HepG2 (cell line): Measurements from ENCODE around the gene TMEM131L. TPM values are rescaled to one million over a fixed set of nuclear protein-coding genes. Genes with fewer than 3 reads are reported as not detected.

Source experiments
- ATAC-seq: fragments of 200-7000 bp; cut with Tn5 transposase; 3 replicates; pipeline ENCODE4 v1.9.1; 2020; ENCODE audit warnings: mild to moderate bottlenecking, moderate library complexity
- BruUV-seq: library from RNA; stranded (reverse); fragments of 400-500 nt; replicated peaks from 2 replicates; lab custom pipeline; 2021; lab: Mats Ljungman, UMichigan
- CTCF ChIA-PET: fragments of 300-600 bp; formaldehyde crosslinking; extraction: SDS; loops from one replicate; lab custom pipeline; 2021; ENCODE audit warnings: low total read pairs, inconsistent platforms, low intra/inter-chr PET ratio; lab: Yijun Ruan, JAX
- POLR2A ChIA-PET: fragments of 350-600 bp; sonication (Branson Sonifier 250); formaldehyde crosslinking; loops from one replicate; lab custom pipeline; 2020; ENCODE audit warnings: antibody characterized with exemption, inconsistent platforms; lab: Yijun Ruan, JAX
- DNase-seq: peaks from one replicate; pipeline ENCODE4 v3.0.0-alpha.2; 2015; ENCODE audit warnings: low spot score
- FAIRE-seq: peaks from 3 replicates; lab custom pipeline; 2011; peaks lifted over from hg19 to GRCh38; lab: Jason Lieb, UNC
- H2AFZ ChIP-seq: one replicate; pipeline ENCODE4 v1.6.1; 2011; ENCODE audit warnings: low read length, inconsistent platforms
- H3K27ac ChIP-seq: fragments of 300-600 bp; 3 replicates; pipeline ENCODE4 v1.8.0; 2011; ENCODE audit warnings: mixed run types, mild to moderate bottlenecking, mixed read lengths, low read length, inconsistent platforms; ENCODE audit not compliant: insufficient read depth; ENCODE audit errors: extremely low read length
- H3K27me3 ChIP-seq, 2 experiments: fragments of 200-600 bp in 1 of 2; 2 replicates in 1 of 2; 3 replicates in 1 of 2; pipeline versions ENCODE4 v1.6.0 to v1.8.0; 2011; ENCODE audit warnings: low read length in 2 of 2, mild to moderate bottlenecking in 2 of 2, moderate library complexity in 2 of 2, inconsistent platforms in 1 of 2; ENCODE audit not compliant: insufficient read depth in 2 of 2, control insufficient read depth in 1 of 2
- H3K36me3 ChIP-seq, 2 experiments: fragments of 200-600 bp in 1 of 2; replicated peaks in 1 of 2; 2 replicates in 1 of 2; 3 replicates in 1 of 2; pipeline versions ENCODE4 v1.5.1 to v1.8.0; 2011; ENCODE audit warnings: low read length in 2 of 2, inconsistent platforms in 1 of 2; ENCODE audit not compliant: insufficient read depth in 2 of 2, control insufficient read depth in 1 of 2
- H3K4me1 ChIP-seq: 2 replicates; pipeline ENCODE4 v1.5.1; 2012; ENCODE audit warnings: low read length, inconsistent platforms; ENCODE audit not compliant: insufficient read depth
- H3K4me2 ChIP-seq: 2 replicates; pipeline ENCODE4 v1.6.0; 2011; ENCODE audit warnings: low read depth, low read length, inconsistent platforms
- H3K4me3 ChIP-seq, 3 experiments: fragments of 200-600 bp in 1 of 3; sonication (generic), shearing (Covaris generic) in 1 of 3; replicated peaks in 1 of 3; 2 replicates each; pipeline ENCODE4 v1.5.1; 2011 to 2016; ENCODE audit warnings: low read length in 3 of 3, inconsistent platforms in 2 of 3, low read depth in 2 of 3, mild to moderate bottlenecking in 2 of 3, control low read depth in 1 of 3, mixed read lengths in 1 of 3; ENCODE audit not compliant: insufficient read depth in 1 of 3
- H3K79me2 ChIP-seq: one replicate; pipeline ENCODE4 v1.6.1; 2011; ENCODE audit warnings: low read length, inconsistent platforms; ENCODE audit not compliant: insufficient read depth
- H3K9ac ChIP-seq: 2 replicates; pipeline ENCODE4 v1.6.0; 2011; ENCODE audit warnings: mild to moderate bottlenecking, low read depth, low read length, inconsistent platforms; ENCODE audit not compliant: insufficient read depth
- H3K9me3 ChIP-seq: 2 replicates; pipeline ENCODE4 v1.5.1; 2012; ENCODE audit warnings: mild to moderate bottlenecking, low read length
- H4K20me1 ChIP-seq: 2 replicates; pipeline ENCODE4 v1.6.0; 2011; ENCODE audit warnings: inconsistent platforms, mild to moderate bottlenecking, low read length, moderate library complexity; ENCODE audit not compliant: insufficient read depth
- CTCF ChIP-seq: sonication (generic); formaldehyde crosslinking; IDR thresholded peaks from 2 replicates; pipeline ENCODE4 v1.5.0; 2020; ENCODE audit warnings: mild to moderate bottlenecking, missing genetic modification reagents, moderate library complexity
- SRSF4 ChIP-seq: fragments of 200-400 bp; formaldehyde crosslinking; IDR thresholded peaks from one replicate; pipeline ENCODE4 v1.6.1; 2018; ENCODE audit warnings: mild to moderate bottlenecking, low read depth, low read length, moderate library complexity; ENCODE audit not compliant: poor library complexity, severe bottlenecking
- TRIM24 ChIP-seq: sonication (generic); formaldehyde crosslinking; IDR thresholded peaks from 2 replicates; pipeline ENCODE4 v1.8.0; 2022; ENCODE audit warnings: mild to moderate bottlenecking, missing genetic modification reagents
- ZNF614 ChIP-seq: IDR thresholded peaks from 2 replicates; pipeline ENCODE4 v1.6.1; 2018; ENCODE audit warnings: missing biosample characterization, missing genetic modification reagents, inconsistent platforms, borderline replicate concordance
- ZNF660 ChIP-seq: sonication (generic); formaldehyde crosslinking; IDR thresholded peaks from 2 replicates; pipeline ENCODE4 v1.5.1; 2020; ENCODE audit warnings: mild to moderate bottlenecking, low read depth, missing genetic modification reagents, borderline replicate concordance
- WGBS: methylation state at CpG from one replicate; pipeline ENCODE4 v1.1.6; 2017; ENCODE audit warnings: low lambda C conversion rate; 5-methylcytosine and 5-hydroxymethylcytosine counted together
- in situ Hi-C: cut with HindIII; loops from 2 replicates; pipeline ENCODE4 v1.10.0; 2017; ENCODE audit warnings: low pct_unique_long_range_greater_than_20kb; ENCODE audit not compliant: extremely low pct_ligation_motif_present
- intact Hi-C: fragments of 100-400 bp; cut with micrococcal nuclease; formaldehyde crosslinking; loops from one replicate; pipeline ENCODE4 v1.10.0; 2022; ENCODE audit not compliant: unreplicated experiment
- polyA plus RNA-seq, 8 experiments: library from polyadenylated mRNA; depleted of rRNA in 3 of 8; stranded (reverse) in 7 of 8; unstranded in 1 of 8; fragments of >200 nt; fragmentation: Illumina TruSeq in 4 of 8; extraction: Trizol in 4 of 8; gene quantifications; 2 replicates each; pipeline versions ENCODE4 v1.2.1 to v1.2.3, GENCODE V29; 2011 to 2016; ENCODE audit warnings: low read depth in 4 of 8, missing spikeins in 1 of 8, mixed read lengths in 1 of 8; ENCODE audit not compliant: insufficient read depth in 1 of 8
- total RNA-seq, 5 experiments: library from RNA; depleted of rRNA; stranded (reverse); fragments of >200 nt; fragmentation: Illumina TruSeq; extraction: Trizol; gene quantifications; 2 replicates each; pipeline ENCODE4 v1.2.3, GENCODE V29; 2016; ENCODE audit warnings: low read depth in 1 of 5
- TF ChIP-seq, protein P1 (sequence below), 2 experiments: sonication (generic) in 1 of 2; formaldehyde crosslinking in 1 of 2; IDR thresholded peaks; 2 replicates each; pipeline versions ENCODE4 v1.4.0 to v1.6.1; 2016 to 2020; ENCODE audit warnings: borderline replicate concordance in 1 of 2, low read depth in 1 of 2, mild to moderate bottlenecking in 1 of 2, missing genetic modification reagents in 1 of 2

The TMEM131L gene
- total and polyA plus RNA-seq, 2 of the 13 experiments (the other 11 are each of a cell fraction or from before 2014, with no cell fraction given) = 2.2 to 4.5 TPM

DNA sequence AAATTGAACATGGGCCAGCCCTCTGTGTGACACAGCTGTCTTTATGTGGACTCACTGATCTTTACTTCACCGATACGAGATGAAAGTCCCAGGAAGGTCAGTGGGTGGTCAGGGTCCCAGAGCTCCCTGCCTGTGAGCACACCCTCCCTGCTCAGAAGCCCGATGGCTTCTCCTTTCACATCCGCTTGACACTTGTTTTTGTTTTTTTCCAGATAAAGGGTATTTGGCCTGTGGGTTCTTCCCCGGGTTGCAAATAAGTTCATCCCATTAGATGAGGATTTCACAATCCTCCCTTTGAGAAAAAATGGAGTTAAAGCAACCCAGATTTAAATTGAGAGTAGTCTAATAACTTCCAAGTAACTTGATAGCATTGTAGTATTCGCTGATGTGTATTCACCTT is 169.7 kb downstream of the TMEM131L start:
- Histone ChIP-seq H3K79me2 (no peaks in the 10 kb centered on the region), H3K4me2 (no peak overlapping the region), H3K27ac (no peak overlapping the region), H3K27me3 (no peaks in the 10 kb centered on the region; a peak in 1 of 5 replicates), H3K9me3 (no peaks in the 10 kb centered on the region), H4K20me1 (no peaks in the 10 kb centered on the region), H3K4me1 (peaks cover 19% of the 10 kb centered on the region), H3K9ac (no peak overlapping the region), H3K4me3 (no peak overlapping the region), H3K36me3 (peaks cover 1 to 8% of the 10 kb centered on the region in 2 experiments; a peak in 2 of 5 replicates), H2AFZ (no peak overlapping the region)
- no peak for DNase-seq
- FAIRE-seq = no peak
- in situ Hi-C loops (no loop called here), intact Hi-C loops (no loop called here)
- BruUV-seq = no TSS peak
- CTCF ChIA-PET = no interaction called here
- POLR2A ChIA-PET = no interaction called here
- TF ChIP-seq CTCF (CRISPR knock-in tag) = no peak
- no peak for TF ChIP-seq TRIM24 (CRISPR knock-in tag)
- no peak for TF ChIP-seq ZNF614
- TF ChIP-seq ZNF660 (CRISPR knock-in tag) = no peak
- TF ChIP-seq, protein P1, sequence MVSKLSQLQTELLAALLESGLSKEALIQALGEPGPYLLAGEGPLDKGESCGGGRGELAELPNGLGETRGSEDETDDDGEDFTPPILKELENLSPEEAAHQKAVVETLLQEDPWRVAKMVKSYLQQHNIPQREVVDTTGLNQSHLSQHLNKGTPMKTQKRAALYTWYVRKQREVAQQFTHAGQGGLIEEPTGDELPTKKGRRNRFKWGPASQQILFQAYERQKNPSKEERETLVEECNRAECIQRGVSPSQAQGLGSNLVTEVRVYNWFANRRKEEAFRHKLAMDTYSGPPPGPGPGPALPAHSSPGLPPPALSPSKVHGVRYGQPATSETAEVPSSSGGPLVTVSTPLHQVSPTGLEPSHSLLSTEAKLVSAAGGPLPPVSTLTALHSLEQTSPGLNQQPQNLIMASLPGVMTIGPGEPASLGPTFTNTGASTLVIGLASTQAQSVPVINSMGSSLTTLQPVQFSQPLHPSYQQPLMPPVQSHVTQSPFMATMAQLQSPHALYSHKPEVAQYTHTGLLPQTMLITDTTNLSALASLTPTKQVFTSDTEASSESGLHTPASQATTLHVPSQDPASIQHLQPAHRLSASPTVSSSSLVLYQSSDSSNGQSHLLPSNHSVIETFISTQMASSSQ (IDR thresholded peaks at IDR 0.05; ENCODE audit: low read depth) = no peak
- TF ChIP-seq, protein P1 (CRISPR knock-in tag; IDR thresholded peaks at IDR 0.05; ENCODE audit: borderline replicate concordance) = no peak
- no peak for TF ChIP-seq SRSF4
- WGBS = 87% methylated on average over 6 of the region's 6 CpGs
- no peak for ATAC-seq
